H9 (cell line): ENCODE results near the gene HCST. TPM values are rescaled to one million over a fixed set of nuclear protein-coding genes. Genes with fewer than 3 reads are reported as not detected.

Source experiments
- DNase-seq: peaks from one replicate; pipeline ENCODE4 v3.0.0-alpha.2; 2017
- H2AFZ ChIP-seq: one replicate; pipeline ENCODE4 v1.6.1; 2013; ENCODE audit warnings: mild to moderate bottlenecking, low read length, control low read depth, moderate library complexity
- H2AK5ac ChIP-seq: 2 replicates; pipeline ENCODE4 v1.6.1; 2013; ENCODE audit warnings: low read length, control low read depth, mixed read lengths; ENCODE audit not compliant: insufficient read length
- H2BK120ac ChIP-seq: one replicate; pipeline ENCODE4 v1.6.1; 2013; ENCODE audit warnings: low read depth, mild to moderate bottlenecking, low read length, control low read depth, inconsistent platforms; ENCODE audit not compliant: poor library complexity, severe bottlenecking
- H2BK12ac ChIP-seq: 2 replicates; pipeline ENCODE4 v1.6.1; 2013; ENCODE audit warnings: low read length, control low read depth, mixed read lengths, low read depth; ENCODE audit not compliant: insufficient read length
- H2BK15ac ChIP-seq: 2 replicates; pipeline ENCODE4 v1.6.1; 2013; ENCODE audit warnings: low read depth, low read length, control low read depth
- H2BK20ac ChIP-seq: one replicate; pipeline ENCODE4 v1.6.1; 2013; ENCODE audit warnings: low read depth, mild to moderate bottlenecking, low read length, control low read depth, inconsistent platforms; ENCODE audit not compliant: poor library complexity, severe bottlenecking
- H2BK5ac ChIP-seq: 2 replicates; pipeline ENCODE4 v1.6.1; 2013; ENCODE audit warnings: low read length, control low read depth, mixed read lengths; ENCODE audit not compliant: insufficient read length
- H3K14ac ChIP-seq: 2 replicates; pipeline ENCODE4 v1.6.1; 2013; ENCODE audit warnings: low read length, control low read depth; ENCODE audit not compliant: insufficient read depth
- H3K18ac ChIP-seq: 2 replicates; pipeline ENCODE4 v1.6.1; 2013; ENCODE audit warnings: low read depth, mild to moderate bottlenecking, mixed read lengths, low read length, control low read depth; ENCODE audit not compliant: insufficient read length
- H3K23ac ChIP-seq: 2 replicates; pipeline ENCODE4 v1.6.1; 2013; ENCODE audit warnings: low read length, control low read depth, mixed read lengths, low read depth; ENCODE audit not compliant: insufficient read length
- H3K23me2 ChIP-seq: 2 replicates; pipeline ENCODE4 v1.6.1; 2013; ENCODE audit warnings: low read depth, mild to moderate bottlenecking, mixed read lengths, low read length, control low read depth; ENCODE audit not compliant: insufficient read length, poor library complexity, severe bottlenecking
- H3K27ac ChIP-seq: 2 replicates; pipeline ENCODE4 v1.5.1; 2013; ENCODE audit warnings: low read length, control low read depth, mixed read lengths, low read depth; ENCODE audit not compliant: insufficient read length
- H3K27me3 ChIP-seq: 2 replicates; pipeline ENCODE4 v1.6.1; 2013; ENCODE audit warnings: low read length, control low read depth, inconsistent platforms; ENCODE audit not compliant: insufficient read depth
- H3K4ac ChIP-seq: 2 replicates; pipeline ENCODE4 v1.6.1; 2013; ENCODE audit warnings: low read depth, mild to moderate bottlenecking, control low read depth, inconsistent platforms, low read length, moderate library complexity
- H3K4me1 ChIP-seq: 2 replicates; pipeline ENCODE4 v1.6.1; 2013; ENCODE audit warnings: low read length, control low read depth, inconsistent platforms; ENCODE audit not compliant: insufficient read depth
- H3K4me2 ChIP-seq: 2 replicates; pipeline ENCODE4 v1.6.1; 2013; ENCODE audit warnings: low read length, control low read depth, mixed read lengths; ENCODE audit not compliant: insufficient read length, insufficient read depth
- H3K56ac ChIP-seq: 2 replicates; pipeline ENCODE4 v1.6.1; 2013; ENCODE audit warnings: low read depth, mild to moderate bottlenecking, mixed read lengths, low read length, control low read depth; ENCODE audit not compliant: insufficient read length
- H3K79me1 ChIP-seq: 2 replicates; pipeline ENCODE4 v1.6.1; 2013; ENCODE audit warnings: low read depth, mild to moderate bottlenecking, moderate library complexity, low read length, control low read depth, inconsistent platforms; ENCODE audit not compliant: insufficient read depth, poor library complexity, severe bottlenecking
- H3K79me2 ChIP-seq: 2 replicates; pipeline ENCODE4 v1.6.1; 2013; ENCODE audit warnings: low read length, control low read depth, inconsistent platforms; ENCODE audit not compliant: insufficient read depth
- H3K9ac ChIP-seq: 2 replicates; pipeline ENCODE4 v1.6.1; 2013; ENCODE audit warnings: low read length, control low read depth, mixed read lengths; ENCODE audit not compliant: insufficient read length; ENCODE audit errors: extremely low read depth
- H3K9me3 ChIP-seq: one replicate; pipeline ENCODE4 v1.6.1; 2013; ENCODE audit warnings: low read depth, low read length, inconsistent platforms; ENCODE audit not compliant: control insufficient read depth
- H3T11ph ChIP-seq: one replicate; pipeline ENCODE4 v1.6.1; 2013; ENCODE audit warnings: mild to moderate bottlenecking, low read length, control low read depth, inconsistent platforms
- H4K20me1 ChIP-seq: one replicate; pipeline ENCODE4 v1.6.1; 2013; ENCODE audit not compliant: control insufficient read depth, insufficient read length, insufficient read depth
- H4K5ac ChIP-seq: 2 replicates; pipeline ENCODE4 v1.6.1; 2013; ENCODE audit warnings: low read depth, mild to moderate bottlenecking, mixed read lengths, low read length, control low read depth; ENCODE audit not compliant: insufficient read length
- H4K8ac ChIP-seq: replicated peaks from 2 replicates; pipeline ENCODE4 v1.6.1; 2013; ENCODE audit warnings: low read length, control low read depth, mixed read lengths, low read depth; ENCODE audit not compliant: insufficient read length
- H4K91ac ChIP-seq: 2 replicates; pipeline ENCODE4 v1.6.1; 2013; ENCODE audit warnings: low read depth, mild to moderate bottlenecking, moderate library complexity, mixed read lengths, low read length, control low read depth; ENCODE audit not compliant: insufficient read length
- H3K27ac Mint-ChIP-seq, 3 experiments: 2 replicates in 2 of 3; 3 replicates in 1 of 3; pipeline ENCODE4 v1.8.0; 2020 to 2021; ENCODE audit warnings: mixed read lengths in 3 of 3, mild to moderate bottlenecking in 1 of 3, moderate library complexity in 1 of 3
- H3K27me3 Mint-ChIP-seq: 2 replicates; pipeline ENCODE4 v1.8.0; 2021; ENCODE audit warnings: low read depth, mild to moderate bottlenecking, moderate library complexity, mixed read lengths
- H3K36me3 Mint-ChIP-seq, 3 experiments: 2 replicates in 2 of 3; 3 replicates in 1 of 3; pipeline ENCODE4 v1.8.0; 2020 to 2021; ENCODE audit warnings: low read depth in 3 of 3, mixed read lengths in 3 of 3; ENCODE audit not compliant: insufficient read depth in 1 of 3
- H3K4me1 Mint-ChIP-seq, 2 experiments: 2 replicates each; pipeline ENCODE4 v1.8.0; 2020; ENCODE audit warnings: mixed read lengths in 2 of 2
- H3K4me3 Mint-ChIP-seq, 2 experiments: 2 replicates in 1 of 2; 3 replicates in 1 of 2; pipeline ENCODE4 v1.8.0; 2020 to 2021; ENCODE audit warnings: mild to moderate bottlenecking in 2 of 2, mixed read lengths in 2 of 2, moderate library complexity in 1 of 2
- H3K9me3 Mint-ChIP-seq, 2 experiments: 2 replicates in 1 of 2; 3 replicates in 1 of 2; pipeline ENCODE4 v1.8.0; 2020; ENCODE audit warnings: mild to moderate bottlenecking in 2 of 2, mixed read lengths in 2 of 2, moderate library complexity in 1 of 2
- CTCF ChIP-seq: fragments of 200-600 bp; sonication (generic); conservative IDR thresholded peaks from 3 replicates; pipeline ENCODE4 v1.8.0; 2021; ENCODE audit warnings: antibody characterized with exemption, mild to moderate bottlenecking
- WGBS: extraction: QIAGEN DNeasy Blood & Tissue Kit; methylation state at CpG from one replicate; pipeline ENCODE4 v1.1.7; 2013; ENCODE audit warnings: missing lambda C conversion rate, low lambda C conversion rate, mixed read lengths; ENCODE audit not compliant: insufficient read length; ENCODE audit errors: extremely low coverage; 5-methylcytosine and 5-hydroxymethylcytosine counted together
- total RNA-seq: library from RNA; stranded (reverse); gene quantifications from 2 replicates; pipeline ENCODE4 v1.2.1, GENCODE V29; 2021

HCST gene
- total RNA-seq, 1 experiment from 2014 or later = 0.68 TPM

GRCh38 chr19:35919306-35919705, 17.0 kb downstream of the HCST start:
- Histone ChIP-seq H3K4ac (no peak overlapping the region), H3K23ac (no peak overlapping the region), H3K56ac (no peak overlapping the region), H2BK120ac (no peak overlapping the region), H2BK12ac (no peak overlapping the region), H3K23me2 (no peaks in the 10 kb centered on the region), H3K9ac (no peak overlapping the region), H4K8ac (no peak overlapping the region), H2BK20ac (no peak overlapping the region), H3K27ac (no peak overlapping the region), H3K4me1 (no peaks in the 10 kb centered on the region), H2BK15ac (no peak overlapping the region), H3K14ac (no peak overlapping the region), H2BK5ac (no peak overlapping the region), H2AFZ (no peak overlapping the region), H4K20me1 (no peaks in the 10 kb centered on the region), H3K4me2 (no peak overlapping the region), H3K79me2 (no peaks in the 10 kb centered on the region), H4K5ac (no peak overlapping the region), H3K27me3 (no peaks in the 10 kb centered on the region), H3K79me1 (no peaks in the 10 kb centered on the region), H4K91ac (no peak overlapping the region), H2AK5ac (no peak overlapping the region), H3K9me3 (no peaks in the 10 kb centered on the region), H3K18ac (no peak overlapping the region), H3T11ph (no peak overlapping the region)
- peaks cover 3 to 6% of the 10 kb centered on the region in 2 experiments for H3K4me1 Mint-ChIP-seq
- no peak for TF ChIP-seq CTCF
- H3K27me3 Mint-ChIP-seq = peaks cover 18% of the 10 kb centered on the region
- H3K4me3 Mint-ChIP-seq = no peak overlapping the region
- no peaks in the 10 kb centered on the region for H3K36me3 Mint-ChIP-seq
- DNase-seq = no peak
- no CpG with 5 or more reads among the region's 11 CpGs for WGBS
- H3K9me3 Mint-ChIP-seq = no peaks in the 10 kb centered on the region
- no peak overlapping the region for H3K27ac Mint-ChIP-seq
